NCI-H510A treated with DMSO at 0.1 percent for 48 hours (cell line): ENCODE results near the gene KCNK17.

ENCODE experiments used
- DNase-seq: peaks from one replicate; lab custom pipeline; 2025; lab: John Stamatoyannopoulos, UW

Gene KCNK17

GRCh38 chr6:39314273-39314795 lies at the start of gene KCNK17:
Gene KCNK17, minus strand, starts transcription at chr6:39314419. Its CDS starts 99 bp downstream, at chr6:39314320.
- no peak for DNase-seq

GRCh38 chr6:39363280-39363679 lies 49.1 kb upstream of the KCNK17 start:
- no peak for DNase-seq

GRCh38 chr6:39362487-39362865 lies 48.3 kb upstream of the KCNK17 start:
- DNase-seq: peak; percentile 56

GRCh38 chr6:39361657-39362486 lies 47.7 kb upstream of the KCNK17 start:
- DNase-seq: peak; percentile 91

GRCh38 chr6:39360378-39360777 lies 46.2 kb upstream of the KCNK17 start:
- DNase-seq: no peak

GRCh38 chr6:39357998-39358686 lies 43.9 kb upstream of the KCNK17 start:
- peak; percentile 92 for DNase-seq

GRCh38 chr6:39353698-39354315 lies 39.6 kb upstream of the KCNK17 start:
- no peak for DNase-seq

- no peak for DNase-seq
Observed at GRCh38 chr6:39350723-39351505, 36.7 kb upstream of the KCNK17 start.

- no peak for DNase-seq
Observed at GRCh38 chr6:39348740-39349139, 34.5 kb upstream of the KCNK17 start.

GRCh38 chr6:39347906-39348585 lies 33.8 kb upstream of the KCNK17 start:
- DNase-seq: peak; percentile 85

GRCh38 chr6:39347206-39347605 lies 33.0 kb upstream of the KCNK17 start:
- DNase-seq: peak; percentile 49

- DNase-seq: peak; percentile 71
Observed at GRCh38 chr6:39344821-39345280, 30.6 kb upstream of the KCNK17 start.

GRCh38 chr6:39343396-39343870 lies 29.2 kb upstream of the KCNK17 start:
- no peak for DNase-seq

GRCh38 chr6:39342692-39343395 lies 28.6 kb upstream of the KCNK17 start:
- DNase-seq: peak; percentile 78

GRCh38 chr6:39341937-39342336 lies 27.7 kb upstream of the KCNK17 start:
- DNase-seq: no peak

GRCh38 chr6:39341352-39341751 lies 27.1 kb upstream of the KCNK17 start:
- no peak for DNase-seq

GRCh38 chr6:39339868-39340550 lies 25.8 kb upstream of the KCNK17 start:
- peak; percentile 99 for DNase-seq

- no peak for DNase-seq
Observed at GRCh38 chr6:39339096-39339867, 25.1 kb upstream of the KCNK17 start.

GRCh38 chr6:39338397-39338796 lies 24.2 kb upstream of the KCNK17 start:
- no peak for DNase-seq
